Glomerular endothelial cell (primary cell): ENCODE data around the gene BCL2. TPM values are rescaled to one million over a fixed set of nuclear protein-coding genes. Genes with fewer than 3 reads are reported as not detected.
"Not testable (repeated sequence)": the region's sequence is repeated elsewhere in the genome, so short reads cannot be mapped to it uniquely, and the experiment has no call there.

Experiments used
- DNase-seq: peaks from one replicate; pipeline ENCODE4 v3.0.0-alpha.2; 2011; ENCODE audit warnings: low read depth, low spot score; ENCODE audit errors: extremely low read depth
- total RNA-seq: library from RNA; depleted of rRNA; stranded (reverse); fragments of >200 nt; gene quantifications from 2 replicates; pipeline ENCODE4 v1.2.3, GENCODE V29; 2015

BCL2 gene
- 2.2 and 6.0 TPM in 2 replicates for total RNA-seq

- no peak for DNase-seq
Observed at GRCh38 chr18:63319383-63320122, at the start of gene BCL2. BCL2 (minus strand) TSS chr18:63319769.

GRCh38 chr18:63368611-63369010 is 49.0 kb upstream of the BCL2 start:
- no peak for DNase-seq

GRCh38 chr18:63367053-63367953 is 47.7 kb upstream of the BCL2 start, which contains the start of gene KDSR:
KDSR (minus strand) TSS chr18:63367206; CDS start chr18:63367118, 88 bp downstream.
- DNase-seq, result peak; percentile 94

- no peak for DNase-seq
Observed at GRCh38 chr18:63366213-63367052, 46.9 kb upstream of the BCL2 start.

- no peak for DNase-seq
Observed at GRCh38 chr18:63365876-63366212, 46.3 kb upstream of the BCL2 start.

- no peak for DNase-seq
Observed at GRCh38 chr18:63363951-63364350, 44.4 kb upstream of the BCL2 start.

GRCh38 chr18:63363420-63363819 is 43.9 kb upstream of the BCL2 start:
- DNase-seq, result not testable (repeated sequence)

- no peak for DNase-seq
Observed at GRCh38 chr18:63356272-63356896, 36.8 kb upstream of the BCL2 start.

- no peak for DNase-seq
Observed at GRCh38 chr18:63350230-63350629, 30.7 kb upstream of the BCL2 start.

- no peak for DNase-seq
Observed at GRCh38 chr18:63348508-63349136, 29.1 kb upstream of the BCL2 start.

GRCh38 chr18:63346480-63347183 is 27.1 kb upstream of the BCL2 start:
- no peak for DNase-seq

- no peak for DNase-seq
Observed at GRCh38 chr18:63346031-63346430, 26.5 kb upstream of the BCL2 start.

- DNase-seq, result no peak
Observed at GRCh38 chr18:63344918-63345317, 25.3 kb upstream of the BCL2 start.

GRCh38 chr18:63344263-63344662 is 24.7 kb upstream of the BCL2 start:
- no peak for DNase-seq

GRCh38 chr18:63342206-63342605 is 22.6 kb upstream of the BCL2 start:
- DNase-seq, result no peak

- no peak for DNase-seq
Observed at GRCh38 chr18:63339920-63340484, 20.4 kb upstream of the BCL2 start.

GRCh38 chr18:63336366-63337099 is 17.0 kb upstream of the BCL2 start:
- peak; percentile 29 for DNase-seq

GRCh38 chr18:63331105-63331504 is 11.5 kb upstream of the BCL2 start:
- no peak for DNase-seq
